CD4-positive, alpha-beta T cell treated with Interleukin-15 for 4 hours (primary cell): ENCODE measurements around the gene ZNF678.

Experiments
- DNase-seq: peaks from one replicate; pipeline ENCODE4 v3.0.0-alpha.2; 2020; ENCODE audit warnings: low spot score

Gene ZNF678

GRCh38 chr1:227723474-227723873, 160.1 kb downstream of the ZNF678 start:
- DNase-seq = no peak

- no peak for DNase-seq
Measured at GRCh38 chr1:227725046-227725445, 161.7 kb downstream of the ZNF678 start.

- no peak for DNase-seq
Measured at GRCh38 chr1:227726318-227726717, 163.0 kb downstream of the ZNF678 start.
